ENCODE data around the gene RIMBP2. TPM values are rescaled to one million over a fixed set of nuclear protein-coding genes. Genes with fewer than 3 reads are reported as not detected.

The RIMBP2 gene
- total and polyA plus RNA-seq, 4 donors, result 0.05 to 2.9 (median 0.95) TPM

DNA sequence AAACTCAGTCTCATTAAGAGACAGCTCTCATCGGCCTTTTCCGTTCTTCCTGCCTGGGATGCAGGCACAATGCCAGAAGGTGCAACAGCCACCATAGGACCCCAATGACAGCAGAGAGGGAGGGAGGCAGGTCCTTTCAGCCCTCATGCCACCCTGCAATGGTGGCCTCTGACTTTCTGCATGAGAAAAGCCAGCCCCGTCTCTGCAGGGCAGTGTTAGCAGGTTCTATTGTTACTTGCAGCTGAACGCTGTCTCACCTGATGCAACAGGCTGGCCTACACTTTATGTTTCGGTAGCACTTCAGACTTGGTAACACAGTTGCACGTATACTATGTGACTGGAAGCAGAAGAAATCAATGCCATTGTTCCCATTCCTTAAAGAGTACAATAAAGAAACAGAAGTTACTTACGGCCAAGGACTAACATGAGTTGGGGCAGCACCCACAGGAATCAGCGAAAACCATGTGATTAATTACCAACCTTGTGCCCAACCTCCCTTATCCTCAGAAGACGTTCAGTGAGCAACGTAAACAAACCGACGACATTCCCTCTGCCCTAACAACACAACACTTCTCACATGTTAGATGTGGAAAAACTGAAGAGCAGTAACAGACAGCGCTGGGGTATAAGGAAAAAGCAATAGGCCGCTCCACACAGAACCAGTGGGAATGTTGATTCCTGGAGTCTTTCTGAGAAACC lies 102.1 kb downstream of the RIMBP2 start:
- H3K27ac ChIP-seq (ENCODE audit: low read depth in 1 of 2, low read length in 1 of 2), result no peak overlapping the region
- no peaks in the 10 kb centered on the region for H3K36me3 ChIP-seq (ENCODE audit: control insufficient read depth in 4 of 4, insufficient read depth in 4 of 4, low read length in 4 of 4)
- ATAC-seq (ENCODE audit: insufficient read depth, low FRiP score), result no peak
- no peak overlapping the region for H3K4me3 ChIP-seq
- H3K4me1 ChIP-seq (ENCODE audit: control insufficient read depth in 5 of 5, insufficient read depth in 5 of 5, low read length in 5 of 5), result no peaks in the 10 kb centered on the region
- peaks cover 0 to 4% (median 0%) of the 10 kb centered on the region in 4 donors for H3K9me3 ChIP-seq (ENCODE audit: control insufficient read depth in 4 of 4, insufficient read depth in 3 of 4, low read length in 3 of 4)
- TF ChIP-seq, protein P1, sequence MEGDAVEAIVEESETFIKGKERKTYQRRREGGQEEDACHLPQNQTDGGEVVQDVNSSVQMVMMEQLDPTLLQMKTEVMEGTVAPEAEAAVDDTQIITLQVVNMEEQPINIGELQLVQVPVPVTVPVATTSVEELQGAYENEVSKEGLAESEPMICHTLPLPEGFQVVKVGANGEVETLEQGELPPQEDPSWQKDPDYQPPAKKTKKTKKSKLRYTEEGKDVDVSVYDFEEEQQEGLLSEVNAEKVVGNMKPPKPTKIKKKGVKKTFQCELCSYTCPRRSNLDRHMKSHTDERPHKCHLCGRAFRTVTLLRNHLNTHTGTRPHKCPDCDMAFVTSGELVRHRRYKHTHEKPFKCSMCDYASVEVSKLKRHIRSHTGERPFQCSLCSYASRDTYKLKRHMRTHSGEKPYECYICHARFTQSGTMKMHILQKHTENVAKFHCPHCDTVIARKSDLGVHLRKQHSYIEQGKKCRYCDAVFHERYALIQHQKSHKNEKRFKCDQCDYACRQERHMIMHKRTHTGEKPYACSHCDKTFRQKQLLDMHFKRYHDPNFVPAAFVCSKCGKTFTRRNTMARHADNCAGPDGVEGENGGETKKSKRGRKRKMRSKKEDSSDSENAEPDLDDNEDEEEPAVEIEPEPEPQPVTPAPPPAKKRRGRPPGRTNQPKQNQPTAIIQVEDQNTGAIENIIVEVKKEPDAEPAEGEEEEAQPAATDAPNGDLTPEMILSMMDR (IDR thresholded peaks at IDR 0.05; ENCODE audit: control extremely low read depth, extremely low read depth), result no peak
- H3K27me3 ChIP-seq (ENCODE audit: control insufficient read depth in 3 of 3, insufficient read depth in 3 of 3, low read length in 2 of 3), result no peaks in the 10 kb centered on the region
- WGBS, 2 donors, result 70 to 88% methylated on average over 14 of the region's 14 CpGs
- H3K9ac ChIP-seq (ENCODE audit: insufficient read depth in 1 of 2, low read length in 2 of 2), result no peak overlapping the region
- DNase-seq, result no peak

DNA sequence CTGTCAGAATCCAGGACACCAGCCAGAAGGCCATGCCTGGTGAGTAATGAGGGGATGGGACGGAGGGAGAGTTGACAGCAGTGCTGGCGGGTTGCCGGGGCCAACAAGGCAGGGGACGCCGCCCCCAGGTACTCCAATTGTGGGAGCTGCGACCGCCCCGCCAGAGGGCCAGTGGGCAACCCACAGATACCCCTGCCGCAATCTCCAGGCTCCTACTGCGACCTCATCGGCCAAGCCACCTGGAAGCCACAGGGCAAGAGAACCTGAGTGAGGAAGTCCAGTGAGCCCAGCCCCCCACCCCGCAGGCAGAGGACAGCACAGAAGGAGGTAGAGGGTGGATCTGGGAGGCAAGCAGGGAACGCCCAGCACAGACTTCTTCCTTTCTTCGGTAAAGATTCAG lies 103.0 kb downstream of the RIMBP2 start:
- no peak for ATAC-seq (ENCODE audit: insufficient read depth, low FRiP score)
- Histone ChIP-seq H3K9ac (ENCODE audit: insufficient read depth in 1 of 2, low read length in 2 of 2) (no peak overlapping the region), H3K27me3 (ENCODE audit: control insufficient read depth in 3 of 3, insufficient read depth in 3 of 3, low read length in 2 of 3) (no peaks in the 10 kb centered on the region), H3K36me3 (ENCODE audit: control insufficient read depth in 4 of 4, insufficient read depth in 4 of 4, low read length in 4 of 4) (no peaks in the 10 kb centered on the region), H3K9me3 (ENCODE audit: control insufficient read depth in 4 of 4, insufficient read depth in 3 of 4, low read length in 3 of 4) (peaks cover 0 to 4% (median 0%) of the 10 kb centered on the region in 4 donors), H3K27ac (ENCODE audit: low read depth in 1 of 2, low read length in 1 of 2) (no peak overlapping the region), H3K4me3 (no peak overlapping the region), H3K4me1 (ENCODE audit: control insufficient read depth in 5 of 5, insufficient read depth in 5 of 5, low read length in 5 of 5) (no peaks in the 10 kb centered on the region)
- TF ChIP-seq, protein P1 (IDR thresholded peaks at IDR 0.05; ENCODE audit: control extremely low read depth, extremely low read depth), result no peak
- no peak for DNase-seq
- 91% methylated on average over 14 of the region's 14 CpGs for WGBS, 2 donors

DNA sequence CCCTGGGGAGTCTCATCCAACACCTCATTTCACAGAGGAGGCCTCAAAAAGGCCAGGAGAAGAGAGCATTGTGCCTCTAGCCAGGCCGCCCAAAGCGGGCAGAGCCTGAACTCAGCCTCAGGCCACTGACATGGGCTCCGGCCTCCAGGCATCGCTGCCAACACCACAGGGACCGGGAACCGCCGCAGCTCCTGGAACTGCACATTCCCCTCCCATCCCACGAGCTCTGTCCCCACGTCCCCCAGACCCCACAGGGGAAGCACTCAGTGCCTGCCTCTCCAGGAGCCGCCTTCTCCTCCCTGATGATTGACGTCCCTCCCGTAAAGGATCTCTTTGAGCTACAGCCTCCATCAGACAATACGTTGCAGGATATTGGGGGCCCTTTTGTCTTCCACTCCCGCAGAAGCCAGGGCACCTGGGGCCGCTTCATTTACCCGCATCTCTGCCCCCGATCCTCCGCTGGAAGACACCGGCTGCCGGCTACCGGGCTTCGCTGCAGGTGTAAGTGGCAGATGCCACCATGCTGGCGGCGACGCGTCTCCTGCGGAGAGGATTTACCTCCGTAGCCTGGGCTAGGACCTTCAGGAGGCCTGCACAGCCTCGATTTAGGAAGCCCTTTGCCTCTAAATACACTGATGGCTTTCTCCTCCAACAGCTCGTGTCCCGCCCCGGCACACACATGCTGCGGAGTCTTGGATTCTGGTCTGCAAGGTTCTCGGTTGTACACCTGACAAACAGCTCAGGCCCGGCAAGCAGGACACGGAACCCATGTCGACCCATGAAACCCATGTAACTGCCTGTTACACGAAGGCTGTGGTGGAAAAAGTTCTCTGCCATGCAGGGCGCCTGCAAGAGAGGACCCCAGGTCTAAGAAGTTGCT lies 104.8 kb downstream of the RIMBP2 start:
- H3K36me3 ChIP-seq (ENCODE audit: control insufficient read depth in 4 of 4, insufficient read depth in 4 of 4, low read length in 4 of 4), result no peaks in the 10 kb centered on the region
- WGBS, 2 donors, result 88 to 91% methylated on average over 39 of the region's 39 CpGs
- H3K9me3 ChIP-seq (ENCODE audit: control insufficient read depth in 4 of 4, insufficient read depth in 3 of 4, low read length in 3 of 4), result peaks cover 0 to 4% (median 0%) of the 10 kb centered on the region in 4 donors
- no peak overlapping the region for H3K27ac ChIP-seq (ENCODE audit: low read depth in 1 of 2, low read length in 1 of 2)
- H3K9ac ChIP-seq (ENCODE audit: insufficient read depth in 1 of 2, low read length in 2 of 2), result no peak overlapping the region
- no peak for DNase-seq
- H3K4me1 ChIP-seq (ENCODE audit: control insufficient read depth in 5 of 5, insufficient read depth in 5 of 5, low read length in 5 of 5), result no peaks in the 10 kb centered on the region
- TF ChIP-seq, protein P1 (IDR thresholded peaks at IDR 0.05; ENCODE audit: control extremely low read depth, extremely low read depth), result no peak
- ATAC-seq (ENCODE audit: insufficient read depth, low FRiP score), result no peak
- no peak overlapping the region for H3K4me3 ChIP-seq
- no peaks in the 10 kb centered on the region for H3K27me3 ChIP-seq (ENCODE audit: control insufficient read depth in 3 of 3, insufficient read depth in 3 of 3, low read length in 2 of 3)

Measured in lung (tissue), 12 donors.